Ovary (tissue), 9 donors: ENCODE measurements around the gene INPP4A. TPM values are rescaled to one million over a fixed set of nuclear protein-coding genes. Genes with fewer than 3 reads are reported as not detected.

Source experiments
- DNase-seq, 5 donors: peaks; one replicate each; pipeline ENCODE4 v3.0.0-alpha.2; 2019 to 2020
- H3K27ac ChIP-seq, 2 donors: fragments of 200-600 bp; one replicate each; pipeline versions ENCODE4 v1.5.1 to v1.8.0; 2019 to 2022
- H3K27me3 ChIP-seq: fragments of 200-600 bp; one replicate; pipeline ENCODE4 v1.8.0; 2022
- H3K36me3 ChIP-seq: fragments of 200-600 bp; sonication (generic); one replicate; pipeline ENCODE4 v1.5.1; 2019
- H3K4me1 ChIP-seq: one replicate; pipeline ENCODE4 v1.8.1; 2013; ENCODE audit warnings: mild to moderate bottlenecking, moderate library complexity; ENCODE audit not compliant: insufficient read depth
- H3K4me3 ChIP-seq: fragments of 200-600 bp; sonication (generic); one replicate; pipeline ENCODE4 v1.5.1; 2017
- H3K9me3 ChIP-seq, 2 donors: fragments of 200-600 bp in 1 of 2; sonication (generic) in 1 of 2; one replicate each; pipeline versions ENCODE4 v1.5.1 to v1.8.1; 2013 to 2019; ENCODE audit warnings: mild to moderate bottlenecking in 1 of 2, moderate library complexity in 1 of 2
- CTCF ChIP-seq, 3 donors: fragments of 450-650 bp in 2 of 3; fragments of 200-600 bp in 1 of 3; IDR thresholded peaks; one replicate each; pipeline versions ENCODE4 v1.5.1 to v1.8.0; 2016 to 2022; ENCODE audit warnings: antibody characterized with exemption in 3 of 3, mild to moderate bottlenecking in 1 of 3
- EP300 ChIP-seq: sonication (generic); formaldehyde crosslinking; IDR thresholded peaks from one replicate; pipeline ENCODE4 v1.6.1; 2017; ENCODE audit warnings: antibody characterized with exemption
- POLR2A ChIP-seq: fragments of 450-650 bp; IDR thresholded peaks from one replicate; pipeline ENCODE4 v1.6.1; 2017; ENCODE audit warnings: antibody characterized with exemption, mild to moderate bottlenecking, moderate library complexity
- WGBS, 3 donors: extraction: QIAGEN DNeasy Blood & Tissue Kit in 1 of 3; methylation state at CpG; one replicate each; pipeline versions ENCODE4 v1.1.5 to v1.1.7; 2013 to 2017; 5-methylcytosine and 5-hydroxymethylcytosine counted together
- intact Hi-C, 4 donors: fragments of 100-400 bp; cut with DNase I; formaldehyde crosslinking; loops; one replicate each; pipeline versions ENCODE4 v1.11.0 to v1.15.1; 2022 to 2023
- polyA plus RNA-seq, 2 donors: library from polyadenylated mRNA; stranded (reverse); fragments of 200-250 nt in 1 of 2; fragments of 350-450 nt in 1 of 2; fragmentation: Illumina TruSeq in 1 of 2; extraction: RNeasy Lipid Tissue Mini Kit (QIAGEN cat#74804) in 1 of 2; gene quantifications; one replicate each; pipeline ENCODE4 v1.2.3, GENCODE V29; 2013 to 2014
- total RNA-seq, 7 donors: library from RNA; depleted of rRNA in 2 of 7; stranded (reverse); fragments of >200 nt in 2 of 7; fragmentation: NEBNext Ultra II Directional in 3 of 7; extraction: Animal tissue kit (Norgen Biotek cat#: 25700) in 3 of 7; gene quantifications; one replicate each; pipeline versions ENCODE4 v1.1.0 to v1.2.4, GENCODE V29; 2016 to 2023
- donor health status: DM: no; HTN: no; CAD: no; lungs with moderate emphysema.
- donor health status: DM: no; HTN: no; CAD: no.
- donor health status: Bipolar disorder and iron deficiency.
- donor health status: DM: yes; HTN: yes; CAD: no.
- donor health status: DM: no; HTN: no; CAD: no.
- donor health status: DM: yes; HTN: yes; CAD: no.

The INPP4A gene
- total and polyA plus RNA-seq, 9 donors = 7.5 to 25.8 (median 16.2) TPM

- H3K27ac ChIP-seq = no peak overlapping the region
- peaks cover 24% of the 10 kb centered on the region for H3K4me1 ChIP-seq
Observed at GRCh38 chr2:98492441-98492840, 47.8 kb downstream of the INPP4A start.

GRCh38 chr2:98494699-98495098, 50.0 kb downstream of the INPP4A start:
- no peaks in the 10 kb centered on the region for H3K36me3 ChIP-seq
- H3K4me3 ChIP-seq = no peak overlapping the region
- no peak for DNase-seq
- intact Hi-C loops = no loop called here
- H3K4me1 ChIP-seq = peaks cover 24% of the 10 kb centered on the region
- H3K9me3 ChIP-seq = no peaks in the 10 kb centered on the region
- no peak overlapping the region for H3K27ac ChIP-seq
- no peaks in the 10 kb centered on the region for H3K27me3 ChIP-seq
- TF ChIP-seq EP300 (no peak), POLR2A (no peak), CTCF (IDR thresholded peaks at IDR 0.05) (no peak)

More at GRCh38 chr2:98492441-98492840, 47.8 kb downstream of the INPP4A start:
- peak in 1 of 5 donors; percentile 5 for DNase-seq
- no peak for TF ChIP-seq POLR2A
- TF ChIP-seq EP300 = no peak
- no peak for TF ChIP-seq CTCF (IDR thresholded peaks at IDR 0.05)
- H3K4me3 ChIP-seq = no peak overlapping the region
- no peaks in the 10 kb centered on the region for H3K27me3 ChIP-seq
- 69 to 96% (median 82%) methylated on average over 3 of the region's 3 CpGs for WGBS, 3 donors
- intact Hi-C loops = no loop called here
- H3K9me3 ChIP-seq = no peaks in the 10 kb centered on the region
- no peaks in the 10 kb centered on the region for H3K36me3 ChIP-seq

GRCh38 chr2:98496750-98497493, 52.3 kb downstream of the INPP4A start:
- TF ChIP-seq CTCF (IDR thresholded peaks at IDR 0.05) (no peak), EP300 (no peak), POLR2A (no peak)
- no peak for DNase-seq
- WGBS, 3 donors = 93 to 99% (median 98%) methylated on average over 4 of the region's 4 CpGs
- no peaks in the 10 kb centered on the region for H3K27me3 ChIP-seq
- H3K9me3 ChIP-seq = no peaks in the 10 kb centered on the region
- no peak overlapping the region for H3K27ac ChIP-seq
- H3K36me3 ChIP-seq = no peaks in the 10 kb centered on the region
- intact Hi-C loops = no loop called here
- peaks cover 12% of the 10 kb centered on the region for H3K4me1 ChIP-seq
- H3K4me3 ChIP-seq = no peak overlapping the region

- H3K9me3 ChIP-seq = no peaks in the 10 kb centered on the region
- peaks cover 12% of the 10 kb centered on the region for H3K4me1 ChIP-seq
- H3K27ac ChIP-seq = no peak overlapping the region
- no peak for TF ChIP-seq POLR2A
- H3K36me3 ChIP-seq = no peaks in the 10 kb centered on the region
- intact Hi-C loops = no loop called here
- no peak for DNase-seq
- WGBS, 3 donors = 42 to 56% (median 49%) methylated on average over 4 of the region's 4 CpGs
- no peaks in the 10 kb centered on the region for H3K27me3 ChIP-seq
- H3K4me3 ChIP-seq = no peak overlapping the region
Observed at GRCh38 chr2:98498703-98499440, 54.2 kb downstream of the INPP4A start.

GRCh38 chr2:98500561-98500960, 55.9 kb downstream of the INPP4A start:
- 92 to 100% (median 98%) methylated on average over 1 of the region's 1 CpG for WGBS, 3 donors

More at GRCh38 chr2:98500561-98500960, 55.9 kb downstream of the INPP4A start:
- peaks cover 17% of the 10 kb centered on the region for H3K4me1 ChIP-seq
- no peak for TF ChIP-seq POLR2A
- no peak for TF ChIP-seq CTCF (IDR thresholded peaks at IDR 0.05)
- no peak for TF ChIP-seq EP300
- H3K9me3 ChIP-seq = no peaks in the 10 kb centered on the region
- intact Hi-C loops = no loop called here
- H3K4me3 ChIP-seq = no peak overlapping the region
- no peaks in the 10 kb centered on the region for H3K27me3 ChIP-seq
- no peak overlapping the region for H3K27ac ChIP-seq
- DNase-seq = no peak
- H3K36me3 ChIP-seq = no peaks in the 10 kb centered on the region
